ENCODE measurements around the gene PHYKPL.

PHYKPL gene

DNA sequence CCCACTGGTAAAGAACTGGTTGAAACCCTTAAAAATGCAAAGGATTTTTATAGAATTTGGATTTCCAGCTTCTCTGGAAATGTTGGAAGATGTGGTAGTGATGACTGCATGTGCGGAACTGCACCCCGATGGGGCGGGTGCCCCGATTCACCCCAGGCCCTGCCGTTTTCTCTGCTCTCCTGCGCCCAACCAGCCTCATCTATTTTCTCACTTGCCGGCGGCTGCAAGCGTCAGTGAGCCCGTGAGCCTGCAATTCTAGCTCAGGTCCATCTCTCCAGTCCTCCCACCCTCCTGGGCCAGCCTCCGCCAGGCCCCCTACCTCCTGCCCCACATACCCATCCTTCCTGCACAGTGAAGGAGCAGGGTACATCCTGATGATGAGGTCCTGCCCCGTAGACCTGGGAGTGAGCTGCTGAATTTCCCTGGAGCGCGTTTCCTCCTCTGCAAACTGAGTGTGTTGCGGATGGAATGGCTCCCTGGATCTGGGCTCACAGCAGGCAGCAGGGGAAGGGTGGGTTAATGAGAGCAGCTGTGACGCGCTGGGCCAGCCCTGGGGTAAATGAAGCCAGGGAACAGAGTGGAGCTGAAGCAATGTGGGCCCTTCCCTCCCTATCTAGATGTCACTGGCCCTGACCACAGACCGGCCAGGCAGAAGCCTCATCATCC, 45.9 kb upstream of the PHYKPL start:
- no peak for DNase-seq (ENCODE audit: low spot score)
- TF ChIP-seq, protein P1, sequence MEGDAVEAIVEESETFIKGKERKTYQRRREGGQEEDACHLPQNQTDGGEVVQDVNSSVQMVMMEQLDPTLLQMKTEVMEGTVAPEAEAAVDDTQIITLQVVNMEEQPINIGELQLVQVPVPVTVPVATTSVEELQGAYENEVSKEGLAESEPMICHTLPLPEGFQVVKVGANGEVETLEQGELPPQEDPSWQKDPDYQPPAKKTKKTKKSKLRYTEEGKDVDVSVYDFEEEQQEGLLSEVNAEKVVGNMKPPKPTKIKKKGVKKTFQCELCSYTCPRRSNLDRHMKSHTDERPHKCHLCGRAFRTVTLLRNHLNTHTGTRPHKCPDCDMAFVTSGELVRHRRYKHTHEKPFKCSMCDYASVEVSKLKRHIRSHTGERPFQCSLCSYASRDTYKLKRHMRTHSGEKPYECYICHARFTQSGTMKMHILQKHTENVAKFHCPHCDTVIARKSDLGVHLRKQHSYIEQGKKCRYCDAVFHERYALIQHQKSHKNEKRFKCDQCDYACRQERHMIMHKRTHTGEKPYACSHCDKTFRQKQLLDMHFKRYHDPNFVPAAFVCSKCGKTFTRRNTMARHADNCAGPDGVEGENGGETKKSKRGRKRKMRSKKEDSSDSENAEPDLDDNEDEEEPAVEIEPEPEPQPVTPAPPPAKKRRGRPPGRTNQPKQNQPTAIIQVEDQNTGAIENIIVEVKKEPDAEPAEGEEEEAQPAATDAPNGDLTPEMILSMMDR (IDR thresholded peaks at IDR 0.05; ENCODE audit: extremely low read depth, insufficient read depth, missing control alignments), result no peak
- in situ Hi-C loops (cut with MboI; ENCODE audit: low pct_unique_long_range_greater_than_20kb, low sequenced_read_pairs, unreplicated experiment), result loop anchor here (25.0 kb wide), 1 partner anchor 1209 kb away; no protein-coding TSS in a partner anchor

GRCh38 chr5:178277866-178278265, 45.3 kb upstream of the PHYKPL start:
- in situ Hi-C loops (cut with MboI; ENCODE audit: low pct_unique_long_range_greater_than_20kb, low sequenced_read_pairs, unreplicated experiment), result loop anchor here (25.0 kb wide), 1 partner anchor 1209 kb away; no protein-coding TSS in a partner anchor
- TF ChIP-seq, protein P1 (IDR thresholded peaks at IDR 0.05; ENCODE audit: extremely low read depth, insufficient read depth, missing control alignments), result no peak
- no peak for DNase-seq (ENCODE audit: low spot score)

DNA sequence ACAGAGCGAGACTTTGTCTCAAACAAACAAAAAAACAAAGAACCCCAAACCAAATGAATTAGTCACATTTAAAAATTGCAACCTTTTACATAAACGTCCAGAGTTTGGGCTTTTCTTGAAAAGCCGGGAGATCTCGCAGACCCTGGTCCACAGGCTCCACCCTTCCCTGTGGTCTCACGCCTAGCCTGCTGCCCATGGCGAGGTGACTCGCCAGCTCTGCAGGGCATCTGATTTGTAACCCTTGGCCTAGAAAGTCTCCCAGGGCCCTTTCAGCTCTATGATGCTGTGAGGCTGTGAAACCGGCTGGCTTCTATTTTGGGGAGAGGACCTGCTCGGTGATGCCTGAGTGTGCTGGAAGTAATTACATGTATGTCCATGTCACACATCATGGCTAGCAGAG, 44.7 kb upstream of the PHYKPL start:
- TF ChIP-seq, protein P1 (IDR thresholded peaks at IDR 0.05; ENCODE audit: extremely low read depth, insufficient read depth, missing control alignments), result no peak
- in situ Hi-C loops (cut with MboI; ENCODE audit: low pct_unique_long_range_greater_than_20kb, low sequenced_read_pairs, unreplicated experiment), result loop anchor here (25.0 kb wide), 1 partner anchor 1210 kb away; no protein-coding TSS in a partner anchor
- DNase-seq (ENCODE audit: low spot score), result no peak

DNA sequence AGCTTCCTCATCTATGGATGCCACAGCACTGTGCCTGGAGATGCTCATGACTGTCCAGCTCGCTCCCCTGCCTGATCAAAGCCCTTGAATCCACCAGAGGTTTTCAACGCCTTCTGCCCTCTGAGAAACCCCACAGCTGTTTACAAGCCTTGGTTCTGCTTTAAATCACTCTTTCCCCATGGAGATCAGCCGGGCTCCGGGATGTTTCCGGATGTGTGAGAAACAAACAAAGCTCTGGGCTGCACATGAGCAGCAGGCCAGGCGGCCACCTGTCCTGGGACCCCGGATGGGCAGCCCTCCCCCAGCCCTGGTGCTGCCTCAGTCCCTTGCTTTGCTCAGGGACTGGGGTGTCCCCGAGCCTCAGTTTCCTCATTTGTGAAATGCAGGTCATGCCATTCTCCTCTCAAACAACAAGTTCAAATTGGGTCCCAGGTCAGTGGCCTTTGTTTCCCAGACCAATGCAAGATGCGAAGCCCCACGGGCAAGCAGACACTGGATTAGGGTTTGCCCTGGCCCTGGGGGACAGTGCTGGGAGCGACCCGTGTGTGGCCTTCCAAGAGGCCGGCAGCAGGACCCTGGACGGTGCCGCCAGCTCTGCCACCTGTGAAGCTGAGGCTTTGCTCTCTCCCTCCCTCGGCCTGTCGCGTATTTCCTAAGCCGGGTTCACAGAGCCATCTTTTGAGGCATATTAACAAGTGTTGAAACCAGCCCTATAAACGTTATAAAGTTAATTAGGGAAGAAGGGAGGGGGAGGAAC, 42.4 kb upstream of the PHYKPL start:
- TF ChIP-seq, protein P1 (IDR thresholded peaks at IDR 0.05; ENCODE audit: extremely low read depth, insufficient read depth, missing control alignments), result no peak
- in situ Hi-C loops (cut with MboI; ENCODE audit: low pct_unique_long_range_greater_than_20kb, low sequenced_read_pairs, unreplicated experiment), result loop anchor here (25.0 kb wide), 1 partner anchor 1212 kb away; no protein-coding TSS in a partner anchor
- DNase-seq (ENCODE audit: low spot score), result no peak

DNA sequence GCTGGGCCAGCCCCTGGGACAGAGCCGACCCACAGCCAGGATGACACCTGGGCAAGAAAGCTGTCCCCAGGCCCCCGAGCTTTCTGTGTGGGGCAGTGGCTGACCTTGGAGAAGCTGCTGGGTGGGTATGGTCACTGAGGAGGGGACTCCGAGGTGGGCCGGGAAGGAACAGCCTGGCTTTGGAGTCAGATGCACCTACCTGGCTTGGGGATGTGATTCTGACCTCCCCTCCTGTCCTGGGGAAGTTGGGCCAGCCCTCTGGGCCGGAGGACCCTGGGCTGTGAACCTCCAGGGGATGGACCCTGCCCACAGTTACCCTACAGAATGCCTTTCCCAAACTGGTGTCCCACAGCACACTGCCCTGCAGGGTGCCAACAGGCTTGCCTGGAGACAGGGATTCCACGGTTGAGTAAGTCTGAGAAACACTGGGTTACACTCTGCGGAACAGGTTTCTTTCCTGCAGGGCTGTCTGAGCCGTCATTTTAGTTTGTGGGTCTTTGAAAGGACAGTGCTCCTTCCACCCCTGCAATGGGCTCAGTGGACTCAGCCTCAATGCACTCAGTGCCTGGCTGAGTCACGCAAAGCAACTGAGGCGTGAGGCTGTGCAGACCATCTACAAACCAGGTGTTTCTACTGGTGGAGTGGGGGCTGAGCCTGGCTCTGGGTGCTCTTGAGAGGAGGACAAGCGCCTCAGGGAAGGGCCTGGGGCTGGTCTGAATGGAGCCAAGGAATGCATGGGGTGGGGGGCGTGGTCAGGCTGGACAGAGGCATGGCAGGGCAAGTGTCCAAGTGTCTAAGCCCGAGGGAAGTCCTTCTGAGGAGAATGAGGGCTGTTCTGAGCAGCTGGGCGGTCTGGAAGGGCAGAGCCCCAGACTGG, 41.3 kb upstream of the PHYKPL start:
- in situ Hi-C loops (cut with MboI; ENCODE audit: low pct_unique_long_range_greater_than_20kb, low sequenced_read_pairs, unreplicated experiment), result no loop called here
- TF ChIP-seq, protein P1 (IDR thresholded peaks at IDR 0.05; ENCODE audit: extremely low read depth, insufficient read depth, missing control alignments), result no peak
- no peak for DNase-seq (ENCODE audit: low spot score)

- DNase-seq (ENCODE audit: low spot score), result no peak
- TF ChIP-seq, protein P1 (IDR thresholded peaks at IDR 0.05; ENCODE audit: extremely low read depth, insufficient read depth, missing control alignments), result no peak
- in situ Hi-C loops (cut with MboI; ENCODE audit: low pct_unique_long_range_greater_than_20kb, low sequenced_read_pairs, unreplicated experiment), result no loop called here
Observed at GRCh38 chr5:178273041-178273440, 40.4 kb upstream of the PHYKPL start.
